NCI-H2227 (cell line): ENCODE data around the gene EML1.
A peak's percentile ranks its signal among the peaks of the same experiment; 100 is the strongest.

Source experiments
- DNase-seq: peaks from one replicate; lab custom pipeline; 2025; ENCODE audit not compliant: unreplicated experiment; lab: John Stamatoyannopoulos, UW

Gene EML1

DNA sequence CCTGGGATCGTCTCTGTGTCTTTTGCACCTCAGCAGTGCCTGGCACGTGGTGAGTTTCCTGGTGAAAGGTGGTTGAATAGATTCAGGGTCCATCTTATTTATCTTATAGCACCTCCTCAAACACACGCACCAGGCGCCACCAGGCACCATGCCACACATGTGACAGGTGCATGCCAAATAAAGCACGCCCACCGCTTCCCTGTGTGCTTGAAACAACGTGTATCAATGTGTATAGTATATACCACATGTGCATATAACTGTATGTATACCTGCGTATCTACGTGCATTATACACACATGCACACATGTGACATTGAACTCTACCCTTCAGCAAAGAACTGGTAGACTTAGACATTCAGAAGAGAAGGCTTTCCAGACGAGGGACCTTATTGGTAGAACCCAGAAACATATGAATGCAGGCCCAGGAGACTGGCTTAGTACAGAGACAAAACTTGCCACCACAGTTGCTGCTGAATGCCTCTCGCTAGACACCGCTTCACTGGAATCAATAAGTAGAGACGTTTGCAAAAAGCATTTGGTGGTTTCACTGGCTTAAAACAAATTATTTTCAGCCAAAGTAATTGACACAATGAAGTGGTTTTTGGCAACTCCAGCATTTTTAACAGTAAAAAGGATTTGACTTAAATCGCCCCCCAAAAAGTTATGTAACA, 10.0 kb downstream of the EML1 start:
- peak; percentile 29 for DNase-seq

DNA sequence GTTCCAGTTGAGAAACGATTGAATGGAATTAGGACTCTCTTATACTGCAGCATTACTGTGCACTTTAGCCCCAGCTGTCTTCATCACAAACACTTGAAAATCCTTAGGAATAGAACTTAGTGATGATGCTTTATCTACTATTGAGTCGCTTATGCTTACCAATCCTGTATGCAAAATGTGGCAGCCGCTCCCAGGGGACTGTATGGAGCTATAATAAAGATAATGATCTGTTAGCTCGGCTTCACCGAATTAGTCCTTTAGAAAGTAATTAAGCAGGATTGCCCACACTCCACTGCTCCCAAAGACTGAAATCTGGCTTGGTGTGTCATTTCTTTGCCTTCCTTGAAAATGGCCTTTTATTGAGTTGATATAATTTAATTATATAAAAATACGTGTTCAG, 10.6 kb downstream of the EML1 start:
- no peak for DNase-seq

DNA sequence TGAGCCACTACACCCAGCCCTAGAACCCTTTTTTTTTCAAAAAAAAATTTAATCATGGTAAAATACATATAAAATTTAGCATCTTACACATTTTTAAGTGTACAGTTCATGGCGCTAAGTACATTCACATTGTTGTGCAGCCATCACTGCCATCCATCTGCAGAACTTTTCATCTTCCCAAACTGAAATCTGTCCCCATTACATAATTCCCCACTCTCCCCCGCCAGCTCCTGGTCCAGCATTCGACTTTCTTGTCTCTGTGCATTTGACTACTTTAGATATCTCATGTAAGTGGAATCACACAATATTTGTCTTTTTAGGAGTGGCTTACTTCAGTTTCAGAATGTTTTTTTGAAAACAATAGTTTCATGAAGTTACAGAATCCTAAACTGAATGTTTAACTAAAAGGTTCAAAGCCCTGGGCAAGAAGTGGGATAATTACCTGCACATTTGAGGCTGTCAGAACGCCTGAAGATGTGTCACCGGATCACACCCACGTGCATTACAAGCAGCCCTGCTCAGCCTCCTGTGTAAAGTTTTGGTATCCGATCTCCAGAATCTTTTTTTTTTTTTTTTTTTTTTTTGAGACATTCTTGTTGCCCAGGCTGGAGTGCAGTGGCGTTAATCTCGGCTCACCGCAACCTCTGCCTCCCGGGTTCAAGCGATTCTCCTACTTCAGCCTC, 12.7 kb downstream of the EML1 start:
- no peak for DNase-seq

DNA sequence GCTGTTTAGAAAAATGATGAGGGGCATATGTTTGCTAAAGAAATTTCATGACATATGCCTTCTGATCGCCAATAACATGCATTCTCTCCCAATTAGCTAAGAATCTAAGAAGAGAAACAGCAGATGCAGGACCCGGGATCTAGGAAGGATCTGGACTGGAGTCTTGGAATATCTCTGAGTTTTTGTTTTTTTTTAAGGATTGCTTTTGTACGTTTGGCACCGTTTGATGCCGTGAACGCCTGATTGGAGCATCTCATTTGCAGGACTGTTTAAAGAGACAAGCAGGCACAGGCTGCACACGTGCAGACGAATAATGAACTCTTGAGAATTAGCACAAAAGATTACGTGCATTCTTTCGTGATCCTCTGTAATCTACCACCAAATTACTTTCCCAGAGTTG, 13.6 kb downstream of the EML1 start:
- no peak for DNase-seq

DNA sequence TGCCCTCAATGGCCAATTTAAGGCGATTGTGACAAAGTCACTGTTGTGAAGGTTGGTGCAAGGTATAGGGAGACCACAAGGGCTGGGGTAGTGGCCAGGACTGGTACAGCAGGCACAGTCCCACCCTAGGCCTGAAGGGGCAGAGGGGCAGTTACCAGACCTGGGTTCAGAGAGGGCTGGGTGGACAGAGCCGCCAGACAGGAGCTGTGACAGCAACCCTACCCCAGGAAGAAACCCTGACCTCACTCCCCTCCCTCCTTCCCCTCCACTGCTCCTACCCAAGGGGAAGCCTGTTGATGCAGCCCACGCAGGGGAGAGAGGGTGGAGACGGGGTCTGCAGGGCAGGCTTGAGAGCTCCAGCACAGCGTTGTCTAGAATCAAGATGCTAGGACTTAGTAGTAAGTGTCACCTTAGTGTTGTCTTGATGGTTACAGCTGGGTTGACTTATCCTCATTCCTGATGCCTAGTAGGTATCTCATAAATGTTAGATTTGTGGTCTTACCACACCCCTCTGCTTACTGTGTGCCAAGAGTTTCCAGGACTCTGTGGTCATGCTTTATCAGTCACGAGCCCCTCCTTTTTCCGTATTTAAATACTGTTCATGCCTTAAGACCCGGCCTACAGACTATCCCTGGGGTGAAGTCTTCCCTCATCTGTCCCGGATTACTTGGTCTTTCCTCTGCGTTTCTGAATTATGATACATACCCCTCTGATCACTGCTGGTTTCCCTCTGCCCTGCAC, 14.4 kb downstream of the EML1 start:
- no peak for DNase-seq

DNA sequence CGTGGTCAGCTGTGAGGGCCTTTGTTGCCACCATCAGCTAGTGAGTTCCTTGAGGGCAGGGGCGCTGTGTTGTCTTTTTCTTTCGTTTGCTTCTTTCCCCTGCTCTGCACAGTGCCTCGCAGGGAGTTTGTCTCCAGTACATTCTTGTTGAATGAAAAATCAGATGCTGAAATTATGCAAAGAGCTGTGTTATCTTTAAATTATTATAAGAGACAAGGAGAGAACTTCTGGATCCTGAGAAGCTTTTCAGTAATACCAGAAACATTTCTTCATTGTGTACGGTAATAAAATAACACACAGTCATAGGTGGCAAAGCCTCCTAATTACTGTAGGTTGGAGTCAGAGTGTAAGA, 14.9 kb downstream of the EML1 start:
- no peak for DNase-seq

DNA sequence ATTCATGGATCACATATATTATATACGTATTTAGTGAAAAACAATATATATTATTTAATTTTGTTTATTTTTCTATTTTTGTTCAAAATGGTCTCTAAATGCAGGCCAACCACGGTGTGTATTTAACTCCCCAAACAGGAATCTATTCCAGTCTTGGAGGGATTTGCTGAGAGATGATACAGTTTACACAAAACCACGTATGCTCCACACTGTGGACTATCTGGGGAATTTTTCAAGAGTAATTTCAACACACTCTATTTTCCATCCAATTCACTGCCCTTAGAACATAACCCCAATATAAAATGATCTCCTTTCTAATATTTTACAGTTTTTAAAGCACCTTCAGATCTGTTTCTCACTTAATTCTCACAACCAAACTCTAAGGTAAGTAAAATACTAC, 15.3 kb downstream of the EML1 start:
- no peak for DNase-seq

DNA sequence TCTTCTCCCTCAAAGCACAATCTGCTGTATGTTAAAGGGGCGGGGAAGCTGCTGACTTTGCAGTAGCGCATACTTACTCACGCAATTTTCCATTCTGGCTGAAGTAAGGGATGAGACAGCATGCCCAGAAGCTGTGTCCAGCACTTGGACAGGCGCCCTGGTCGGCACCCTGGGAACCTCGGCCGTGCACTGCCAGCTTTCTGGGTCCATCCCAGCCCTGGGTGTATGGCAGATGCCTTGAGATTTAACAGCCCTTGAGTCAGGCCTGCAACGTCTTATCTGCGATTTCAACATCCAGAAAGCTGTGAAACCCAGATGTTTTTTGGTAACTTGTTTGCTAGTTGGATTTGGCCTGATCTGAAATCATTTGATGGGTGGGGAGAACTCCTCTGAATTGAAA, 16.1 kb downstream of the EML1 start:
- DNase-seq: peak; percentile 34

DNA sequence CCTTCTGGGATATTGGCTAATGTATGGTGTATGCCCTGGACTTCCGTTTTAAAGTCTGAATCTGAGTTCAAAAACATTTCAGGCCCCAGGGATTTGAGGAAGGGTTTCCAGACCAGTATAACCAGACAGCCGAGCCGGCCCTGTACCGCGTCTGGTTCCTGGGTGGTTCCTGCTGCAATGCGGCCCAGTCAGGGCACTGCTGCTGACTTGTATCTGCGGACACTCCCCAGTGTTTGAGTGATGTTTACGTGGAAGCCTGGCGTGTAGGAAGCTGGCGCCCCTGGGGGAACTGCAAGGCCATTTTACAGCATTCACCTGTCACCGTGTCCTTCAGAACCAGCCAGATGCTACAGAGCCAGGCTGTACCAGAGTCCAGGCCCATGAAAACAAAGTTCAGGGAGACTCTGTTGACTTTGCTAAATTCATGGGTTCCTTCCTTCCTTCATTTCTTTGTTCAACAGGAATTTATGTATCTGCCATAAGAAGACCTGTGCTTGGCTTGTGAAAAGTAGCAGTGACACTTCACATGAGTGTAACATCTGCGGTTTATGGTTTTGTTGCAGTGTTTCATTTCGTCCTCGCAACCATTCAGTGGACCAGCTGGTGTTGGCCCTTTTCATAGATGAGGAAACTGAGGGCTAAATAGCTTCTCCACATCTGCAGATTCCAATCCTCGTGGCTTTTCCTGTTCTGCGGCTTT, 16.8 kb downstream of the EML1 start:
- no peak for DNase-seq

DNA sequence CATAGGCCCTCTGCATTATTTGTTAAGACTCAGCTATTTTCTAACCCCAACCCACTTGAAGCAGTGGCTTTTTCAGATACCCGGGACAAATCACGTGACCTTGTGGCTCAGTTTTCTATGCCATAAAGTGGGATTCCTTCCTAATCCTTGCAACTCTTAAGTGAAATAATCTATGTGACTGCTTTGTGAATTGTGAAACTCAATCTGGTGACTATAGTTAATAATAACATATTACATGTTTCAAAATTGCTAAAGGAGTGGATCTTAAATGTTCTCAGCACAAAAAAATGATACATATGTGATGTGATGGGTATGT, 17.3 kb downstream of the EML1 start:
- DNase-seq: no peak

DNA sequence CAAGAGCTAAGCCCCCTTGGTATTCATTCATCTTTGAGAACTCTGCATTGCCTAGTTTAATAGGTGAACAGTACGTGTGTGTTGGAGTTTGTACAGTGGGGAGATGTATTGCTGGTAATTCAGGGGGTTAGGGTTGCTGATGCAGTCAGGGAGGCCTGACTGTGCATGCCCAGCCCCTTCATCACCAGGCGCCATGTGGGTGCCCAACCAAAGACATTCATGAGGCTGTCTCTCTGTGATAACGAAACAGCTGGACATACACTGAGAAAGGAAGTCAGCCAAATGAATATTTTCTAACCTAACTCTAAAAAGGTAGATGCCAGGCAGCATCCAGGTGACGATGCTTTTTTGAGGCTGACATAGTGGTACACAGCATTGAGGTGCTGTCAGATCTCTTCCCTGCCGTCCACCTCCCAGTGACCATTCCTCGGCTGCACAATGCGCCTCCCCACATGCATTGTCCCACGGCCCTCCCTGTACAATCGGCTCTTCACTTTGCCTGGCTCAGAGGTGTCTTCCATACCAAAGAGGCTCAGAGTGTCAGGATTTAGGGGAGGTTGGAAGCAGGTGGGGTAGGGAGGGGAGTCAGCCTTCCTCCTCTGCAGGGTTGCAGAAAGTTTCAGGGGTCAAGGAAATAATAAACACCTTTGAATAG, 19.0 kb downstream of the EML1 start:
- no peak for DNase-seq

DNA sequence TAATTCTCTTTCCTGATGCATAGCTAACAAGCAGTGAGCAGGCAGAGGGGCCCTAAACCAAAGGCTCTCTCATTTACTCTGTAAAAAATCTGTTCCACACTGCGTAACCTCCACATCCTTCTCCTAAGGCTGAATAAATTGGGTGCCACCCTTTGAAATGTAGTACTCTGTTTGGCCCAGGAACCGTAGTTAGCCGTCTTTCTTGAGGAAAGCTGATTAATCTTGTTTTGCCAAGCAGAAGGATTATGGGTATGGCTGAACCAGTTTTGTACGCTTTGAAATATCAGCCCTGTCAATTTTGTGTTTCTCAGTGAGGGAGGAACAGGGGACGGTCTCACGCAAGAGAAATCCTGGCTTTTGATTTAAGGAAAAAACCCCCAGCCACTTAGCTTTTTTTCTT, 19.7 kb downstream of the EML1 start:
- DNase-seq: no peak

DNA sequence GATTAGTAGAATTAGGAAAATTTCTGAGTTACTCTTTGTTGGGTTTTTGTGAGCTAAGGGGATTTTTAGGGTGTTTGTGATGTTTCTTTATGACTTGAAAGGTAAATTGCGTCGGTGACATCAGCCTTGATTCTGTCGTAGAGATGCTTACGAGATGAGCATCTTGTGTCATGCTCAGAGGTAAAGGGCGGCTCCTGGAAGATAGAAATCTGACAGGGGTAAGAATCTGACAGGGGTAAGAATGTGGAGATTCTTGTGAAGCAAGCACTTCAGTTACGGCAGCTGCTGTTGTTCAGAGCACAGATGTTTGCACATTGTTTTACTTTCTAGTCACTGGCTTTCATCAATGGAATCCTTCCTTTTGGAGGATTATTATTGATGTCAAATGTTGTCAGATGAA, 22.5 kb downstream of the EML1 start:
- DNase-seq: no peak

DNA sequence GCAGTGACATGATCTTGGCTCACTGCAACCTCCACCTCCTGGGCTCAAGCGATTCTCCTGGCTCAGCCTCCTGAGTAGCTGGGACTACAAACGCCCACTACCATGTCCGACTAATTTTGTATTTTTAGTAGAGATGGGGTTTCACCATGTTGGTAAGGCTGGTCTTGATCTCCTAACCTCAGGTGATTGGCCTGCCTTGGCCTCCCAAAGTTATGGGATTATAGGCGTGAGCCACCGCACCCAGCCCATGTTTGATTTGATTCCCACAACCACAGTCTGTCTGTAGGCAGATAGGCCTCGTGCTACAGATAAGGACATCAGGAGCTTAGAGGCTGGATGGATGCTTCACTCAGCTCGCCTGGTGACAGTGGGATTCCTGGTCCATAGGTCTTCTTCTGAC, 23.0 kb downstream of the EML1 start:
- no peak for DNase-seq

DNA sequence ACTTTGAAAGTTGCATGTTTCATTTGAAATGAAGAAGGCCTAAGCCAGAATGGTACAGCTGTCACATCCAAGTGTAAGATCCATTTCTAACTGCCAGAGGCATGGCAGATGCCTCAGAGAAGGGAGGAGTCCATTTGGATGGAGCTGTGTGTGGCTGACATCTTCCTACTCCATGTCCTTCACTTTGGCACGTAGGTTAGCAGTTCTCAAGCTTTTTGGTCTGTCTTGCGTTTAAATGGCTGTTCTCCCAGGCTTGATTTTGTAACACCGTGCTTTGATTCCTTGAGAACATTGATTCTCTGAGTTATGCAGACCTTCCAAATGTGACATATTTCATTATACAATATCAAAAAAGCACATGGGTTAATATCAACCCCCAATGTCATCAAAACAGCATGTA, 23.4 kb downstream of the EML1 start:
- no peak for DNase-seq

DNA sequence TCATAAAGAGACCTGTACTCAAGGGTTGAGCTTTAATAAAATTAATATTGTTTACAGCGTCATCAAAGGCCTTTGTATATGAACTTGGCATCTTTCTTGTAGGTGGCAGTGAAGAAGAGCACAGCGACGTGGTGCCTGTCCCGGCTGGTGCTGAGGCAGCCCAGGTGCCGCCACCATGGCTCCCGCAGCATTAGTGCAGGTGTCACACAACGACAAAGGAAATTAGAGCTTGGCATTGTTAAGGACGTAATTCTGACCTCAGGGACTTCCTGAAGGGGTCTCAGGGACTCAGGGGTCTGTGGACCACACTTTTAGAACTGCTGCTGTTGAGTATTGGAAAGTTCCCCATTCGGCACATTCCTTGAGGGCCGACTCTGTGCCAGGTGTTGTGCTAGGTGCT, 24.1 kb downstream of the EML1 start:
- DNase-seq: no peak

DNA sequence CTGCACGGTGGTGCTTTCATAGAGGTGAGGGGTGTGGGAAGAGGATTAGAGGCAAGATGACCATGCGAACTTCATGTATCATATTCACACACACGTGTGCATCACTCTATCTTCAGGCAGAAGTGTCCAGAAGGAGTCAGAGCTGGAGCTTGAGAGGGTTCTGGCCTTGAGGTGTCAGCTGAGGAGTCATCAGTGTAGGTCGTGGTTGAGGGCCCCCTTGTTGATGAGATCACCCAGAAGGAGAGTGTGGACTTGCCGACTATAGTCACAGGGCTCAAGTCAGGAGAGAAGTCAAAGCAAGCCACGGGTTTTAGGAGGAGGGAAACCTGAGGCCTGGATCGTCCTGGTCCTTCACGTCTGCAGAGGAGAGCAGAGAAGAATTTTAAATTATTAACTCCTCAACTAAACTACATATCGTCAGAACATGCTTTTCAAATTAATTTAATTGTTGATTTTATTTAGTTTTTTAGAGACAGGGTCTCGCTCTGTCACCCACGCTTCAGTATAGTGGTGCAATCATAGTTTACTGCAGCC, 25.4 kb downstream of the EML1 start:
- DNase-seq: no peak

DNA sequence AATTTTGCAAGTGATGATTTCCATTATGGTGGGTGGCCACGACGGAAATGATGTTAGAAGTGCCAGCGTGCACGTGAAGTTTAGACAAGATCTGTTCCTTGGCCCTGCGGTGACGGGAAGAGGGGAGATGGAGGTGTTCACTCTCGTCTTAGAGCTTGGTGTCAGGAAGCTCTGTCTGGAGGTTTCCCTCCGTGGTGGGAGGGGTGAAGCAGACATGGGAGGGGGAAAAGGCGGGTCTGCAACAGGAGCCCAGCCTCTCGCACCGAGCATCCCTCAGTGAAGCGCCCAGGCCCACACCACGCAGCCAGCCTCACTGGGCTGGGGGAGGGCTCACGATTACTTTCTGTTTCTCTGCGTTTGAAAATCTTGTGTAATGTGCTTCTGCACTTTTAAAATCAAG, 26.3 kb downstream of the EML1 start:
- peak; percentile 61 for DNase-seq

DNA sequence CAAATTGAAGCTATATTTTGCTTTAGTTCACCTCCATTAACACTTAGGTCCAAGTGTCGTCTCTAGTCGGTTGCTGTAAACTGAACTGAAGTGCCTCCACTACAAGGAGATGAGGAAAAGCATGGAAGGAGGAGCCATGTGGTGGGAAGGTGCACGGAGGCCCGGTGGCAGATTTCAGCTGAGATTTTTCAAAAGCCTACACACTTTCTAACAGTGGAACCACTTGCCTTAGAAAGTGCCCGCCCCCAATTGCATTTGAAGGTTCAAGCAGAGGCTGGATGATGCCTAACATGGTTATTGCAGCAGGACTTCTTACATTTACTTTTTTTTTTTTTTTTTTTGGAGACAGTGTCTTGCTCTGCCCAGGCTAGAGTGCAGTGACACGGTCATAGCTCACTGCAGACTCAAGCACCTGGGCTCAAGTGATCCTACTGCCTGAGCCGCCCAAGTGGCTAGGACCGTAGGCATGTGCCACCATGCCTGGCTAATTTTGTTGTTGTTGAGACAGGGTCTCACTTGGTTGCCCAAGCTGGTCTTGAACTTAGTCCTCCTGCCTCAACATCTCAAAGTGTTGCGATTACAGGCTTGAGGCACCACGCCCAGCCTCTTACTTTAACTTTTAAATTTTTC, 27.6 kb downstream of the EML1 start:
- DNase-seq: no peak

DNA sequence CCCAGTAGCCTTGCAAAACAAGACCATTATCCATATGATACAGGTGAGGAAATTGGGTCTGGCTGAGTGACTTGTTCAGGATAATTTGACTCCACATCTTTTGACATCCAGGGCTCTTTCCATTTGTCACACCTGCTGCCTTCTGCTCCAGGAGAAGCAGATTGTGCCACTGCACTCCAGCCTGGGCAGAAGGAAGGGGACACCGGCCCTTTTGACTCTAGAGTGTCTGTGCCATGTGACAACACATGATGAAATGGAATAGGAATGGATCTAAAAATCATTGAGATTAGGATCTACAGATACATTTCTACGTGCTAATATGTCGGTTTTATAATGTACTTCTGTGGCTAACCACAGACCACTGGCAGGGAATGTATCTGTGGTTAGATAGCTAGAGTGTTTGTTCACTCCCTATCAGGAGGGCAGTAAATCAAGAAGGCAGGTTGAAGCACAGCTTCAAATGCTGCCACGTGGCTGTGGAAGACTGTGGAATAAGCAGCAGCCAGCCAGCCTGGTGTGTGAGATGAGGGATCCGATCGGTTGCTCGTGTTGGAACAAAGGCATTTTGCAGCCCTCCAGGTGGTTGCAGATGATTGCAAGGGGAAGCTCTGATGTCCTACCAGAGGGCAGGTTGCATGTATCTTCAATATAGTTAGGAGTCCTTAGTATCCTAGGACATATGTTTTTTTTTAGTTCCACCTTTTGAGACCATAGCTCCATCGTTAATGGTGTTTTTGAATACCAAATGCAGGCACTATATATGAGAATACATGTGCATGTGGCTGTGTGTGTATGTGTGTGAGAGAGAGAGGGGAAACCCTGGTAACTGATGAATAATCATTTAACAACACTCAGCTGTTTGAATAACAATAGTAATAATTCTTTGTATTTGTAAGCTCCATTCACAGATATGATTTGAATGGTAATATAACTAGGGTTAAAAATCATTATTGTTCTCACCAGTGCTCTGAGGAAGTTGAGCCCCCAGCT, 28.6 kb downstream of the EML1 start:
- DNase-seq: no peak
